Measurements from ENCODE around the gene HPCAL1.

Gene HPCAL1

DNA sequence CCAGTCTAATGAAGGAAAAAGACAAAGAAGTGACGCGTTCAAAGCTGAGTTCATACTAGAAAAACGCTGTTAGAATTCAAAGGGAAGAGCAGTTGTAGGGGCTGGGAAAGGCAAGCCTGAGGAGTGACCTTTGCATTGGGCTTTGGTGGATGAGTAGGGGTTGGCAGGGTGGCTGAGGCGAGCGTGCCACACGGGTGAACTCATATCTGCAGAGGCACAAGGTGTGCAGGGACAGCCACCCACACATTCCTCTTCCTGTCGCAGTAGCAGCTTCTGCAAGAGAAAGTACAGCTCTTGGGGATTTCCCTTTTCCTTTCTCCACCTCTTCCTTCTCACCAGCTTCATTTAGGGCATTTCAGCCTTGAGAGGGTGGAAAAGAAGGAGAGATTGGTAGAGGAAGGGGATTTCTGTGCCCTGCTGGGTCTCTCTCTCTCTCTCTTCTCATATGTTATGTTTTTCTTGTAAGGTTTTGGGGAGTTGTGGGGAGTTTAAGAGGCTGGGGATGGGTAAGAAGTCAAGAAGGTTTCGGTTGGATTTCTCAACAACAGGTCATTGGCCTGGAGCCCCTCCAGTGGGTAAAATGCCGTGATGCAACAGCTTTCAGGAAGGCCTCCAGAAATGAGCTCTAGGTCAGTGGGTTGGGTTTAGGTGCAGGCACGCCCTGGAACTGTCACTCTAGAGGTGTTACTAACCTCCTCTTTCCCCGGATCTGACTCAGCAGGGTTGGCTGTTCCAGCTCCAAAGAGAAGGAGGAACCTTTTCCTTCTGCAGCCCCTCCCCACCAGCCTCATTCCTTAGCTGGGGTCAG, 105.3 kb downstream of the HPCAL1 start:
- DNase-seq (ENCODE audit: low read depth) = no peak

DNA sequence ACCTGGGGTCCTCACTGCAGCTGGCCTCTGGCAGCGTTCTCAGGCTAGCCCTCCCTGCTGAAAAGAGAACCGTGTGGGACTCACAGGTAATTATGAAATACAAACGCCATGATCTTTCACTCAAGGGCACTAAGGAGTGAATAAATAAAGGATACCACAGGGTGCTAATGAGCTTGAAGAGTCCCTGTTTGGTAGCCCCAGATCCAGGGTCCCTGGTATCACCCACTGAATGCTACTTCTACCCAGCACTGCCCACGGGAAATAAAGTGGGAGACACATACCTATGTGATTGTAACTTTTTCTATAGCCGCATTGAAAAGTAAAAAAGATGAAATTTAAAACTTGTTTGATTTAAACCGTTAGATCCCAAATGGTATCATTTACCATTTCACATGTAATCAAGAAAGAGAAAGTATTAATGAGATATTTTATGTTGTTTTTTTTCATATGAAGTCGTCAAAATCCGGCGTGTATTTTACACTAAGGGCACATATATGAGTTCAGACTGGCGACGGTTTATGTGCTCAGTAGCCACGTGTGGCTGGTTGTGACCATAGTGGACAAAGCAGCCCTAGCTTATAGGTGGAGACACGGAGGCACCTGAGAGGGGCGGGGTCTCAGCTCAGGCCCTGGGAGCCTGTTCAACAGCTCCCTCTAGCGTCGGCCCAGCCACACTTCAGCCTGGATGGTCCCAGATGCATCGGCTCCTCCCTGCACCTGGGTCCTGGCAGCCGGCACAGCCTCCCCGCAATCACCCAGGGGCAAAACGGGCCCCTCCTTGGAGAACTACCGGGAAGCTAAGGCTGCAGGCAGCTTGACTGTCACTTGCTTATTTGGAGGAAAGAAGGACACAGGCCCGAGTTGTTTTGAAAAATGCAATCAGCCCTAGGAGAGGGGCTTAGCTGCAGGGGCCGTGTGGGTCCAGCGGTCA, 106.2 kb downstream of the HPCAL1 start:
- no peak for DNase-seq (ENCODE audit: low read depth)

DNA sequence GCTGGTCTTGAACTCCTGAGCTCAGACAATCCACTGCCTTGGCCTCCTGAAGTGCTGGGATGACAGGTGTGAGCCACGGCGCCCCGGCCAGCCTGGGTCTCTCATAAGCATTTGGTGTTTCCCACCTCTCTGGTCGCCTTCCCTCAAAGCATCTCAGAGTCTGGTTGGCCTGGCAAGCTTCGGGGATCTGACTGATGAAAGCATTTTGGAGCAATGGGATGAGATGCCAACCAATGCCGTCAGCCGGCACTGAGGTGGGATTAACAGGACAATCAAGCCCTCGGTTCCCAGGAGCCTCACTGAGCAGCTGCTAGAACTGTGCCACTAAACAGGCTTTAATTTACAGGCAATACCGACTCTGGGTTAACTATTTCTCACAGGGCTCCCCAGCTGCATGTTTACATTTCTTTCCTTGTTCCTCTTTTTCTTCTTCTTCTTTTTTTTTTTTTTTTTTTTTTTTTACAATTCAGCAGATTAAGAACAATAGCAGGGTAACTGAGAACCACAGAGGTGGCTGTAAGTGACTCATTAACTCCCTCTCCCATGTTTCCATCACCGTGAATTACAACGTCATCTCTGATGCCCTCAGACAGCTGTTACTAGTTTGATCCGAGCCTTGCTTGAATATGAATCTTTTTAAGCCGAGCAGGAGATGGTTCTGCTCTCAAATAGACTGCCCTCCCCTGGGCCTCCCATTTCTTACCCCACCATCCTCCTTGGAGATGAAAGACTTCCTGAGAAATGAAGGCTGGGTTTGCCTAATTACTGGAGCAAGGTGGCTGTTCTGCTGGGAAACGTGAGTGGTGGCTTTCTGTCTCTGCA, 107.5 kb downstream of the HPCAL1 start:
- no peak for DNase-seq (ENCODE audit: low read depth)

DNA sequence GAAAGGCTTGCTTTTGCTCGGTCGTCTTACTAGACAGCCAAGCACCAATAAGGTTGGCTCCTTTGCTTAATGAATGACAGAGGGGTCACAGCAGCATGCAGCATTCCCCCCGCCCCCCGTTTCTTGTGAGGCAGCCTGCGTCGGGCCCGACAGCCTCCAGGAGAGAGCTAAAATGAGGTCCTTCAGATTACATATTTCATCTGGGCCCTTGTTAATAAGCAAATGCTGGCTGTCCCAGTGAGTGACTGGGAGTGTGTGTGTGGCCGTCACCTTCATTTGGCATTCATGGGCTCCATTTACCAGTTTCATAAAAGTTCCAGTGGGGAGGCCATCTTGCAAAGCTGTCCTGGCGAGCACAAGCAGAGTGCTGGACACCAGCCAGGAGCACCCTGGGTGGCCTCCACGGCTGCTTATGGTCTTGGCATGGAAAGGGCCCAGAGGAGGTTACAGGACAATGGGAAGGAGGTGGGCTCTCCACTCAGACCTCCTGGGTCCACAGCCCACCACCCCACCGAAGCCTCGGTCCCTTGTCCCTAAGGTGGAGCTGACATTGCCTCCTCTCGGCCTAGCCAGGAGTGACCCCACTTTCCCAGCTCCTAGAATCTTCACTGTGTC, 108.2 kb downstream of the HPCAL1 start:
- no peak for DNase-seq (ENCODE audit: low read depth)

DNA sequence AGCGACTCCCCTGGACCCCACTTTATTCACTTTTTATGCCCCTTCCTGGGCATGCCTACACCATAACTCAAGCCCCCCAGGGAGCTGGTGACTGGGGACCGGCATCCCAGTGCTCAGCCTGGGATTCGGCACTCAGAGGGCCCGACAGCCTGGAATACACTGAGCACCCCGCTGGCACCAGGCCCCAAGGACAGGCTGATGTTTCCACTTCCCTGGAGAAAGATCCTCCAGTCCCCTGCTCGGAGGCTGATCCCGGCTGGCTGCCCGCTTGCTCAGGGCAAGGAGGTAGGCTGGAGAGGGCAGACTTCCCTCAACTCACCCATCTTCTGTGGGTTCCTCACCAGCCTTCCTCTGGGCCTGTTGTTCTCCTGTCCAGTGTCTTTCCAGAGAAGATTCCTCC, 108.9 kb downstream of the HPCAL1 start:
- DNase-seq (ENCODE audit: low read depth) = no peak

DNA sequence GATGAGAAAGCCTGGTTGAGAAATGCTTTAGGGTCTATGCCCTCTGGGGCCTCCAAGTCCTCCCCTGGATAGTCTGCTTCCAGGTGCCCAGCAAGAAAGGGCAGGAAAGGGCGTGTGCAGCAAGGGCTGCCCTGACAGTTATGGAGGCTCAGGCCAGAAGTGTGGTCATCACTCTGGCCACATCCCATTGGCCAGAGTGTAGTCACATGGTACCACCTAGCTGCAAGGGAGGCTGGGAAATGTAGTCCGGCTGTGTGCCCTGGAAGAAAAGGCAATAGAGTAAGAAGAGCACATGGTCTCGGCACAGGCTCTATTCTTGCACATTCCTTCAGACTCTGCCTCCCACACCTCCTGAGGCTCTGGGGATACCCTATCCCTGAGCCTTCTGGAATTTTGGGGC, 109.7 kb downstream of the HPCAL1 start:
- DNase-seq (ENCODE audit: low read depth) = no peak

DNA sequence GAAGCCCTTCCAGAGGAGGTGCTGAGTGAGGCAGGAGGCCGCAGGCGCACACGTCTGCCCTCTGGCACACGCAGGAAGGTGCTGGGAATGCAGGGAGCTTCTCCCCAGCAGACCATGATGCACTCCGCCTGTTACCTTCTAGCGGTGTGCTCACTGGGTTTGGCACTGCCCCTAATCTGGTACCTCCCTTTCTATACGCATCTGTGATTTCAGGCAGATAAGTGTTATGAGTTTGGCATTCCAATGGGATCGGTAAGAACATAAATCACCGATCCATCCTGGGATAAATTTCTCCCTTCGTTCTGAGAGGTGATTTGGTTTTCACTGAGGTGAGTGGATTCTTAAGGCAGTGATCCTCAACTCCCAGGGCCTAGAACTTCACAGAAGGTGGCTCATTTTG, 110.8 kb downstream of the HPCAL1 start:
- no peak for DNase-seq (ENCODE audit: low read depth)

DNA sequence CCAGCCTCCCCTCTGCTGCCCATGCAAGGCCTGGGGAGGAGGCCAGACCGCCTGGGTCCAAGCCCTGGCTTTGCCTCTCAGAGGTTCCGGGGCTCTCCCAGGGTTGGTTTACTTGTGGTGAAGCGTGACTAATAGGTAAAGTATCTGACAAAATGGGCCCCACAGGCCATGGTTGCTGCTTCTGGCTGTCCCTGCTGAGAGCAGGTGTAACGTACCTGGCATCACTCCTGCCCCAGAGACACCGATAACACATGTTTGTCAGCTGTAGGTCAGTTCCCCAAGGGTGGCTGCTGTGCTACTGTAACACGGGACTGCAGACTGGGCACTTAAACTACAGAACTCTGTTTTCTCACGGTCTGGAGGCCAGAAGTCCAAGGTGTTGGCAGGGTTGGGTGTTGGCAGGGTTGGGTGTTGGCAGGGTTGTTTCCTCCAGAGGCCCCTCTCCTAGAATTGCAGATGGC, 111.3 kb downstream of the HPCAL1 start:
- DNase-seq (ENCODE audit: low read depth) = no peak

DNA sequence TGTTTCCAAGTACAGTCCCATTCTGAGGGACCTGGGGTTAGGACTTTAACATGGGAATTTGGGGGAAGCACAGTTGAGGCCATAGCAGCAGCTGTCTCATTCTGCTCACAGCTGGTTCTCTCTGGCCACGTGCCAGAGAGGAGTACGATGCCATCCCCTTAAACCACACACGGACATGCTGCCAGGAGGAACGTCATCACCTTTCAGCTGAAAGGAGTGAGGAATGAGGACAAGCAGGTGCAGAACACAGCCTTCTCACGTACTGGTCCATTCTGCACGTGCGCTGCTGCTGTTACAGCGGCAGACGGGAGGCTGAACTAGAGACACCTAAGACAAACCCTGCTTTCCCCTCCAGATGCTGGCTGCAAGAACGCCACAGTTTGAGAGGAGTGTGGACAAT, 111.9 kb downstream of the HPCAL1 start:
- DNase-seq (ENCODE audit: low read depth) = no peak

DNA sequence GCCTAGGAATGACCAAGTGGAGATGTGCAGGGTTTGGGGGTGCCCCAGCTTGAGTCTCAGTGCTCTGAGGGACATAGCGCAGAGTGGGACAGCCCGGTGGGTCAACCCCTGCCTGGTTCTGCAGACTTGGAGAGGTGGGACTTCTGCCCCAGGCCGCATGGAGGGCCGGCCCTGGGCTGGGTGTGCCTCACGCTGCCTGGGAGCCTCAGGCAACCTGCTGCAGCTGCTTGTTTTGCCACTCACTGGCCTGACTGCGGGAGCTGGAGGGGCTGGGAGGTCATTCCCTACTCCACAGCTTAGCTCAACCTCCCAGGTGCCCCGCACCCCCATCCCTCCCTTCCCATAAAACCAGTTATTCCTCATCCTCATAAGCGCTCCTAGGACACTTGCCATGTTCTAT, 112.3 kb downstream of the HPCAL1 start:
- DNase-seq (ENCODE audit: low read depth) = no peak

DNA sequence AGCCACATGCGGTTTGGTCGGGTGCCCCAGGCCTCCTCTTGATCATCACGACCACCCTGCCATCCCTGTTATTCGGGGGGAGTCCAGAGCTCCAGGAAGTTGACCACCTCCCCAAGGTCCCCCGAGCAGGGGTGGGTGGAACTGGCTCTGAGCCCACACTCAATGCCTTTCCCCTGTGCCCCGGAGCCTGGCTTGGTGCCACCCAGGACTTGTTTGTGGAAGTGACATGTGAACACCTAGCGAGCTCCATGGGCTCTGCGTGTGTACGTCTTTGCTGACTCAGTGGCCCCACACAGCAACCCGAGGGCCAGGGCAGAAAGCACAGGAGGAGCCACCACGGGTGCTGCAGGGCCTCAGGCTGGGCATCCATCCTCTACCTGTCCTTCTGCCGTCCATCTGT, 112.9 kb downstream of the HPCAL1 start:
- no peak for DNase-seq (ENCODE audit: low read depth)

DNA sequence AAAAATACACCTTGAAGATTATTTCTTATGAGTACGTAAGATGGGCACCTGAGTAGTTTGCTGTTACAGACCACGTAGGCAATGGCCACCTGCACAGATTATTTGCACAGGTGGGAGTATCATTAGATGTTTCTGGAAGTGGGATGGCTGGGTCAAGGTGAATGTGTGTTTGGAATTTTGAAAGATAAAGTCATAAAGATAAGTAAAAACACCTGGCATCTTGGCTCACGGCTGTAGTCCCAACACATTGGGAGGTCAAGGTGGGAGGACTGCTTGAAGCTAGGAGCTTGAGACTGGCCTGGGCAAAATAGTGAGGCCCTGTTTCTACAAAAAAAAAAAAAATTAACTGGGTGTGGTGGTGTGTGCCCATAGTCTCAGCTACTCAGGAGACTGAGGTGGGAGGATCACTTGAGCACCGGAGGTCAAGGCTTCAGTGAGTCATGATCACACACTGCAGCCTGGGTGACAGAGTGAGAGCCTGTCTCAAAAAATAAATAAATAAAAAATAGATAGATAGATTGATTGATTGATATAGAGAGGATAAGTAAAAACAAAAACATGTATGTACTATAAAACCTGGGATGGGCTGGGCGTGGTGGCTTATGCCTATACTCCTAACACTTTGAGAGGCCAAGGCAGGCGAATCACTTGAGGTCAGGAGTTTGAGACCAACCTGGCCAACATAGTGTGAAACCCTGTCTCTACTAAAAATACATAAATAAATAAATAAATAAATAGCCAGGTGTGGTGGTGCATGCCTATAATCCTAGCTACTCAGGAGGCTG, 115.0 kb downstream of the HPCAL1 start:
- no peak for DNase-seq (ENCODE audit: low read depth)

DNA sequence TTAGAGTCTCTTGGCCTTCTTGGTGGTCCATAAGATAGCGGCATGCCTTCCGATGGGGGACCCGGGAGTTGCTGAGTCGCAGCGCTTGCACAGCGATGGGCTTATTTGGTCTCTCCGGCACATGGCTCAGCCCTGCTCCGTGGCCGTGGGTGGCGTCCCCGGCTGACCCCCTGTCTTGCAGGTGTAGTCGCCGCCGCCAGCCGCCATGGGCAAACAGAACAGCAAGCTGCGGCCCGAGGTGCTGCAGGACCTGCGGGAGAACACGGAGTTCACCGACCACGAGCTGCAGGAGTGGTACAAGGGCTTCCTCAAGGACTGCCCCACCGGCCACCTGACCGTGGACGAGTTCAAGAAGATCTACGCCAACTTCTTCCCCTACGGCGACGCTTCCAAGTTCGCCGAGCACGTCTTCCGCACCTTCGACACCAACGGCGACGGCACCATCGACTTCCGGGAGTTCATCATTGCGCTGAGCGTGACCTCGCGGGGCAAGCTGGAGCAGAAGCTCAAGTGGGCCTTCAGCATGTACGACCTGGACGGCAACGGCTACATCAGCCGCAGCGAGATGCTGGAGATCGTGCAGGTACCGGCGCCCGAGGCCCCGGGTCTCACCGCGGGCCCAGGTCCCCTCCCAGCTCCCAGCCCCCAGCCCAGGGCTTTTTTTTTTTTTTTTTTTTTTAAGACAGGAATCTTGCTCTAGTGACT, 117.0 kb downstream of the HPCAL1 start:
- no peak for DNase-seq (ENCODE audit: low read depth)

DNA sequence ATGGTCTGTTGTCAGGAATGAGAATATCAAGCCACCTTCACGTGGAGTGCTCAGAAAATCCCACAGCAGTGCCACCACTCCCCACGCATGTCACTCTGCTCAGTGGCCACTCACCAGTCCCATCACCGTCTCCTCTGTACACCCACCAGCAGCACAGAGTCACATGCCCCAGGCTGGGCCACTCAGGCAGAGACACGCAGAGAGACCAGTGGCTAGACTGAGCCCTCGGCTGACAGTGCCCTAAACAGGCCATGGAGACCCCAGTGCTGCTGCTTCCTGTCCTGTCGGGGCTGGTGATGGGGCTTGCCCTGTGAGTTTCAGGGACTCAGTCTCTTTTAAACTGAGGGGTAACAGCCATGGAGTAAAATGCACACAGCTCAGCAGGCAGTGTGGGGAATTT, 119.5 kb downstream of the HPCAL1 start:
- DNase-seq (ENCODE audit: low read depth) = no peak

DNA sequence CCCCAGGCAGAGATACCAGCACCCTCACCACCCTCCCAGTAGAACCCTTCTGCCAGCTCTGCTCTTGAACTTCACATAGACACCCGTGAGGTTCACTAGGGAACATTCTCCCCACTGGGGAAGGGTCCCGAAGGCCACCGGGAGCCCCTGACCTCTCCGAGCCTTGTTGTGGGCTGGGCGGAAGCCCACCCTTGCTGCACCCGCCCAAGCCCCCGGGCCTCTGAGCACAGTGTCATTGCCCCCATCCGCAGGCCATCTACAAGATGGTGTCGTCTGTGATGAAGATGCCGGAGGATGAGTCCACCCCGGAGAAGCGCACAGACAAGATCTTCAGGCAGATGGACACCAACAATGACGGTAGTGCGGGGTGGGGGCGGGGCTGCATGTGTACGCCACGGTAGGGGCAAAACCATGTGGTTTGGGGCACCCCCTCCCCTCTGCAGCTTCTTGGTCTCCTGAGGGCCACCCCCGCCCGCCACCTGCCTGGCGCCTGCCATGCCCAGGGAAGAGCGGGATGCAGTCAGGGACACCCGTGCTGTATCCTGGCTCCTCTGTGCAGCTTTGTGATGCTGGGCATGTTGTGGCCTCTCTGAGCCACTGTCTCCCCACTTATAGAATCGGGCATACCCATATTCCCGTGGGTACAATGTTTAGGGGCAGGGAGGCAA, 120.2 kb downstream of the HPCAL1 start:
- DNase-seq (ENCODE audit: low read depth) = no peak

DNA sequence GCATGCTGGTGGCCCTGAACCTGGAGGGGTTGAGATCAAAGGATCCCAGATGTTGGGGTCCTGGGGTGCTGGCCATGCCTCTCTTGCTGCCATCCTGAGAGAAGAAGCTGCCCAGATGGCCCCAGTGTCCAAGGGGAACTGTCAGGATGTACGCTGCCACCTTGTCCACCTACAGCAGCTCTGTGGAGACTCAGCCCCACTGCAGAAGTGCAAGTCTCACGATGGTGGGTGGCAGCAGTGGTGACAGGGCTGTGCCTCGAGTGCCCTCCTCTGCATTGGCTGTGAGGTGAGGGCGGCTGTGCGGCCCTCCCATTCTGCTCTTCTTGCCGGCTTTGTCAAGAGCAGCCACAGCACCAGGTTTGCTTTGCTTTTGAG, 120.7 kb downstream of the HPCAL1 start:
- no peak for DNase-seq (ENCODE audit: low read depth)

DNA sequence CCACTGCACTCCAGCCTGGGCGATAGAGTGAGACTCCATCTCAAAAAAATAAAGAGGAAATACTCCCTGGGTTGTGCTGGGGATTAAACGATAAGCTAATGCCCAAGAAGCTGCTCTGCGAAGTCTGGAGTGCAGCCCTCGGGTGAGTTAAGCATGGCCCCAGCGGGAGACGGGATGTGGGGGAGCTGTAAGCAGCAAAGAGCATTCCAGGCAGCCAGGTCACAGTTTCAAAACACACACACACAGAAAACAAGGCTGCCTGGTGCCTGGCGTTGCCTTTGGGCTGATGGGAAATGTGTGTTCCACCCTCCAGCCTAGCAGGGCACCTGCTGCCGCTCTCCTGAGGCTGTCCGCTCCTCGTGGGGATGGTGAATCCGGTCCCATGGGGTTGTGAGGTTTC, 121.3 kb downstream of the HPCAL1 start:
- DNase-seq (ENCODE audit: low read depth) = peak; percentile 76

DNA sequence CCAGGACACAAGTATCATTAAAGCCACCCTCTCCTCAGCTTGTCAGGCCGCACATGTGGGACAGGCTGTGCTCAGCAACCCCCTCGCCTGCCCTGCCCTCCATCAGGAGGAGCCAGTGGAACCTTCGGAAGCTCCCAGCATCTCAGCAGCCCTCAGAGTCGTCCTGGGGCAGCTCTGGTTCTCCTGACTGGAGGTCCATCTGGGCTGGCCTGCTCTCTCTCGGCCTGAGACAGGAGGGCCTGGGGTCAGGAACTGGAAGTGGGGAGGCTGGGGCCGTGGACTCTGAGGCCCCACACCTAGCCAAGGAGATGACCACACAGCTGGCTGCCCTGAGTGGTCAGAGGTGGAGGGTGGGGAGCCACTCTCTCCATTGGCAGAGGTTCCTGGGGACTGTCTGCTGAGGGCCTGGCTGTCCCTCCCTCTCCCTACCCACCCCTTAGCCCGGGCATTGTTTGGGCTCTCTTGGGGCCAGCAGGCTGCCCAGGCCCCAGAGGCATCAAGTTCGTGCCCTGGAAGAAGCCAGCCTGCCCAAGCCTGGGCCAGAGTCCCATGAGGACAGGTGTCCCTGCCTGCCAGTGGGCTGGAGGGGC, 122.3 kb downstream of the HPCAL1 start:
- DNase-seq (ENCODE audit: low read depth) = no peak

DNA sequence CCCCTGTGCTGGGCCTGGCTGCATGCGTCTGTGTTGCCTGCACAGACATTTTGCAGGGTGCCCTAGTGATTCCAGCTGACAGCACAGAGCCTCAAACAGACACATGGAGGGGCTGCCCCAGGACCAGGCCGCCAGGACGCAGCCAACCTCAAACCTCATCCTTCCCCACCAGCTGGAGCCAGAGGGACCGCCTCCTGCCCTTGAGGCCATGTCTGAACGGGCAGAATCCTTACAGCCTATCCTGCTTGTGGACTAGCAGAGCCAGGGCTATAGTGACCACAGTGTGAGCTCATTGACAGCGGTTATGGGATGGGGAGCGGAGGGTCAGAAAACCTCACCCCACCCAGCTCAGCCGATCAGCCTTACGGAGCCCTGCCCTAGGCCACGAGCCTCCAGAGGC, 123.0 kb downstream of the HPCAL1 start:
- DNase-seq (ENCODE audit: low read depth) = no peak
